NT2/D1 (cell line): ENCODE measurements around the gene KIF2A.
"Not testable (repeated sequence)": the region's sequence is repeated elsewhere in the genome, so short reads cannot be mapped to it uniquely, and the experiment has no call there.

Experiments used
- DNase-seq: peaks from one replicate; pipeline ENCODE4 v3.0.0-alpha.2; 2011; ENCODE audit warnings: low read depth, low spot score
- H3K27me3 ChIP-seq: 2 replicates; pipeline ENCODE4 v1.6.0; 2011; ENCODE audit warnings: mild to moderate bottlenecking; ENCODE audit not compliant: insufficient read length, insufficient read depth
- H3K36me3 ChIP-seq: 2 replicates; pipeline ENCODE4 v1.6.1; 2011; ENCODE audit warnings: mild to moderate bottlenecking, low read length, mixed read lengths; ENCODE audit not compliant: insufficient read depth, insufficient read length
- H3K4me1 ChIP-seq: 2 replicates; pipeline ENCODE4 v1.5.1; 2011; ENCODE audit not compliant: insufficient read depth, insufficient read length
- H3K4me3 ChIP-seq: 2 replicates; pipeline ENCODE4 v1.5.1; 2011; ENCODE audit warnings: low read depth; ENCODE audit not compliant: insufficient read length
- H3K9ac ChIP-seq: 2 replicates; pipeline ENCODE4 v1.6.0; 2011; ENCODE audit warnings: low read depth; ENCODE audit not compliant: insufficient read length
- H3K9me3 ChIP-seq: 2 replicates; pipeline ENCODE4 v1.5.1; 2011; ENCODE audit warnings: mild to moderate bottlenecking, low read length; ENCODE audit not compliant: insufficient read depth
- SUZ12 ChIP-seq: IDR thresholded peaks from 2 replicates; pipeline ENCODE4 v1.6.1; 2011; ENCODE audit not compliant: insufficient read length, insufficient read depth; ENCODE audit errors: extremely low read depth
- YY1 ChIP-seq: IDR thresholded peaks from 2 replicates; pipeline ENCODE4 v1.6.1; 2011; ENCODE audit not compliant: insufficient read length, insufficient read depth
- ZNF274 ChIP-seq: IDR thresholded peaks from 2 replicates; pipeline ENCODE4 v1.6.1; 2011; ENCODE audit warnings: mild to moderate bottlenecking, low read depth, low read length

KIF2A gene

GRCh38 chr5:62283005-62283404 lies 23.0 kb upstream of the KIF2A start:
- no peak overlapping the region for H3K4me3 ChIP-seq
- H3K27me3 ChIP-seq = no peaks in the 10 kb centered on the region
- no peak for DNase-seq
- no peak overlapping the region for H3K9ac ChIP-seq
- TF ChIP-seq YY1 (no peak), ZNF274 (no peak), SUZ12 (no peak)
- H3K4me1 ChIP-seq = no peaks in the 10 kb centered on the region
- no peaks in the 10 kb centered on the region for H3K9me3 ChIP-seq
- H3K36me3 ChIP-seq = no peaks in the 10 kb centered on the region

GRCh38 chr5:62283861-62284260 lies 22.1 kb upstream of the KIF2A start:
- DNase-seq = no peak
- no peak for TF ChIP-seq SUZ12
- no peak for TF ChIP-seq ZNF274
- no peak for TF ChIP-seq YY1
- H3K4me1 ChIP-seq = no peaks in the 10 kb centered on the region
- no peak overlapping the region for H3K4me3 ChIP-seq
- no peaks in the 10 kb centered on the region for H3K9me3 ChIP-seq
- no peak overlapping the region for H3K9ac ChIP-seq
- H3K36me3 ChIP-seq = no peaks in the 10 kb centered on the region
- H3K27me3 ChIP-seq = no peaks in the 10 kb centered on the region

- DNase-seq = no peak
- no peak for TF ChIP-seq SUZ12
- TF ChIP-seq ZNF274 = no peak
- no peak for TF ChIP-seq YY1
- no peaks in the 10 kb centered on the region for H3K36me3 ChIP-seq
- no peaks in the 10 kb centered on the region for H3K4me1 ChIP-seq
- H3K27me3 ChIP-seq = no peaks in the 10 kb centered on the region
- H3K9ac ChIP-seq = no peak overlapping the region
- H3K4me3 ChIP-seq = no peak overlapping the region
- H3K9me3 ChIP-seq = no peaks in the 10 kb centered on the region
These were observed 20.8 kb upstream of the KIF2A start for GRCh38 chr5:62284946-62285891.

- no peaks in the 10 kb centered on the region for H3K27me3 ChIP-seq
- H3K9ac ChIP-seq = no peak overlapping the region
- no peak for DNase-seq
- H3K9me3 ChIP-seq = peaks cover 7% of the 10 kb centered on the region; the same call in 1 of the 2 replicates
- TF ChIP-seq SUZ12 = no peak
- TF ChIP-seq ZNF274 = no peak
- TF ChIP-seq YY1 = no peak
- no peak overlapping the region for H3K4me3 ChIP-seq
- H3K4me1 ChIP-seq = no peaks in the 10 kb centered on the region
- no peaks in the 10 kb centered on the region for H3K36me3 ChIP-seq
These were observed 19.2 kb upstream of the KIF2A start for GRCh38 chr5:62286834-62287233.

- no peaks in the 10 kb centered on the region for H3K36me3 ChIP-seq
- no peak overlapping the region for H3K9ac ChIP-seq
- H3K4me1 ChIP-seq = no peaks in the 10 kb centered on the region
- peaks cover 7% of the 10 kb centered on the region; the same call in 1 of the 2 replicates for H3K9me3 ChIP-seq
- no peak overlapping the region for H3K4me3 ChIP-seq
- H3K27me3 ChIP-seq = no peaks in the 10 kb centered on the region
- no peak for DNase-seq
- TF ChIP-seq YY1 (no peak), SUZ12 (no peak), ZNF274 (no peak)
These were observed 18.8 kb upstream of the KIF2A start for GRCh38 chr5:62287237-62287636.

GRCh38 chr5:62288118-62288517 lies 17.9 kb upstream of the KIF2A start:
- TF ChIP-seq SUZ12 (no peak), ZNF274 (no peak), YY1 (no peak)

GRCh38 chr5:62289813-62290212 lies 16.2 kb upstream of the KIF2A start:
- H3K4me3 ChIP-seq = no peak overlapping the region
- H3K27me3 ChIP-seq = no peaks in the 10 kb centered on the region
- no peak for TF ChIP-seq ZNF274
- no peak for TF ChIP-seq YY1
- no peak for TF ChIP-seq SUZ12
- no peaks in the 10 kb centered on the region for H3K36me3 ChIP-seq
- H3K4me1 ChIP-seq = no peaks in the 10 kb centered on the region
- H3K9ac ChIP-seq = no peak overlapping the region
- peaks cover 7% of the 10 kb centered on the region; the same call in 1 of the 2 replicates for H3K9me3 ChIP-seq
- DNase-seq = no peak

More at GRCh38 chr5:62288118-62288517, 17.9 kb upstream of the KIF2A start:
- no peak overlapping the region for H3K4me3 ChIP-seq
- DNase-seq = no peak
- no peaks in the 10 kb centered on the region for H3K27me3 ChIP-seq
- no peaks in the 10 kb centered on the region for H3K4me1 ChIP-seq
- H3K9me3 ChIP-seq = peaks cover 7% of the 10 kb centered on the region; the same call in 1 of the 2 replicates
- H3K36me3 ChIP-seq = no peaks in the 10 kb centered on the region
- H3K9ac ChIP-seq = no peak overlapping the region

- not testable (repeated sequence) for DNase-seq, H3K4me3 ChIP-seq, H3K27me3 ChIP-seq, H3K9me3 ChIP-seq, H3K4me1 ChIP-seq, H3K36me3 ChIP-seq, H3K9ac ChIP-seq
These were observed 14.2 kb upstream of the KIF2A start for GRCh38 chr5:62291829-62292228.
